HG02610 (cell line): ENCODE results near the gene FCF1.
A peak's percentile ranks its signal among the peaks of the same experiment; 100 is the strongest.

Experiments used
- ATAC-seq: cut with Tn5 transposase; IDR thresholded peaks from one replicate; pipeline ENCODE4 v1.9.1; 2021; ENCODE audit warnings: mild to moderate bottlenecking, moderate library complexity; ENCODE audit not compliant: unreplicated experiment

The FCF1 gene, protein sequence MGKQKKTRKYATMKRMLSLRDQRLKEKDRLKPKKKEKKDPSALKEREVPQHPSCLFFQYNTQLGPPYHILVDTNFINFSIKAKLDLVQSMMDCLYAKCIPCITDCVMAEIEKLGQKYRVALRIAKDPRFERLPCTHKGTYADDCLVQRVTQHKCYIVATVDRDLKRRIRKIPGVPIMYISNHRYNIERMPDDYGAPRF

DNA sequence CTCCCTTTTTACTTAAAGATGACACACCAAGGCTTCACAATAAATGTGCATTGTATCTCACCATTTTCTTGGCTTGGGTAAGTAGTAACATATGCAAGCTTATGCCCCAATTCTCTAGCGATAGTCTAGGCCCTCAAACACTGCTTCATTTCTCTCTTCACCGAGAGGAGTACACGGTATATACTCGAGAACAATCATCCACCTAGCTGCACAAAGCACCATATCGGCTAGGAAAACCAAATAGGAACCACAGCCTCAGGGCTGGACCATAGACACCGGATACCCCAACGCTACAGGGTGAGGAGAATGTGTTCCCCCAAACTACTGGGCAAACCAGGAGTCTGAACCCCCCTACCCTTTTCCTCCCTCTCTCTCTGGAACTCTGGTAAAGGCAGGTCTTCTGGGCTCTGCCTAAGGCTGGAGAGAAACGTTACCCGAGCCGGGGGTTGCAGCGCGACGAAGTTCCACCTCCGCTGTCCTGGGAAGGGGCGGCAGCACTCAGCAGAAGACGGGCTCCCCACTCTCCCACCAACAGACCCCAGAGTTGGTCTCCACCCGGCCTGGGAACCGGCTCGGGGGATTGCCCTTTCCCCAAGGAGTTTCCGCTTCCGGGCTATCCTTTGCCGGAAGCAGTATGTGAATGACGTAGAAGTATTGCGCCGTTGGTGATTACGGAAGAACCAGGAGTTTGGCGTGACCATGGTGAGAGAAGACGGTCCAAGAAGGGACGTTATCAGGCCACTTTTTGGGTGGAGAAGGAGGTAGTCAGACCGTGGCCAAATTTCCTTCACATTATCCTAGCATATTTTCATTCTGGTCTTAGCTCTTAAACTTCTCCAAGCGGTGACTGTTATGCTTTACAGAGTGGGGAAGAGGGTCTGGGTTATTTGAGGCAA, at the start of gene FCF1, which contains the start of gene AREL1:
FCF1 (plus strand) TSS at position 646 of the 896 bp plus-strand sequence; CDS start at position 700, 54 bp downstream.
AREL1 (minus strand) TSS at position 582 of the 896 bp plus-strand sequence. CDS start 27,465 bp downstream, outside the sequence.
- ATAC-seq = peak; percentile 93

DNA sequence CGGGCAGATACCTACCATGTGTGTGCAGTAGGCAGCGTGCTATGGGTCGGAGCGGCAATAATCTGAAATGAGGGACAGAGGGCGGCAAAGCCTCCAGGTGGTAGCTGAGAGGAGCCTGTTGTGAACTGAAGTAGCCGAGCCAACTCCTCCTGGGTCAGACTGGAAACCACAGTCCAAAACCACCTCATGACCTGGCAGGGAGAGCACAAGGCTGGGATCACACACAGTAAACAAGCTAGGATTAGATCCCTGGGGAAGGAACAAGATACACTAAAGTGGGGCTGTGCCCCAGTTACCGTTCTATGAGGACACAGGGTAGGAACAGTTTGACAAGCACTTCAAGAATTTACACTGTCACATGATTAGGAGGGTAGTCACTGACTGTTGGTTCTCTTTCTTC, 49.1 kb upstream of the FCF1 start:
- ATAC-seq = no peak

DNA sequence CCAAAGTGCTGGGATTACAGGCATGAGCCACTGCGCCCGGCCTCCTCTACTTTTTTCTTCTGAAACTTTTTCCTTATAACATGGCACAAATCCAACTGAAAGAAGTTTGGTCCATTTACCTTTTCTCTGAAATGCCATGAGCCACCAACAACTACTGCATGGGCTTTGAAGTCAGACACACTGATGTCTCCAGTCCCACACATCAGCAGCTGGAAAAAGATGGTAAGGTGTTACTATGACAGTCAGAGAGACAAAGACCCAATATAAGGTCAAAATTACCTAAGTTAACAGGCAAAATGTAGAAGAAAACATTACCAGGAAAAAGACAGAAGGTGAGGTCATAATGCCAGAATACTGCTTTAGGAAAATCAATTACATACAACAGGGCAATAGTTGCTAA, 48.2 kb upstream of the FCF1 start:
- no peak for ATAC-seq

DNA sequence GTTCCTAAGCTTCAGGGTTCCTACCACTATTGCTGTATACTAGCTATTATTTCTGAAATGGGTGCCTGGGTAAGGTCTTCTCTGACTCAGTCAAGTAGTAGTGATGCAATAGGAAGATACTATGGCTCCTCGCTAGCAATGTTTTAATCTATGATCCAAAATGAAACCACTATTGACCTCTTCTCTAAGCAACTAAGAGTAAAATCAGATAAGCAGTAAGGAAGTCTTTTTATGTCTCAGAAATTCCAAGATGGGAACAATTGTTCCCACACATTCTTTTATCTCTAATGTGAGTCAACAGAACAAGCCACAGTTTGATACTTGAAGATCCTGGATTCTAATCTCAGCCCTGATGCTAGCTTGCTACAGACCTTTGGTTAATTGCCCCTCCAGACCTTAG, 45.2 kb upstream of the FCF1 start:
- no peak for ATAC-seq

DNA sequence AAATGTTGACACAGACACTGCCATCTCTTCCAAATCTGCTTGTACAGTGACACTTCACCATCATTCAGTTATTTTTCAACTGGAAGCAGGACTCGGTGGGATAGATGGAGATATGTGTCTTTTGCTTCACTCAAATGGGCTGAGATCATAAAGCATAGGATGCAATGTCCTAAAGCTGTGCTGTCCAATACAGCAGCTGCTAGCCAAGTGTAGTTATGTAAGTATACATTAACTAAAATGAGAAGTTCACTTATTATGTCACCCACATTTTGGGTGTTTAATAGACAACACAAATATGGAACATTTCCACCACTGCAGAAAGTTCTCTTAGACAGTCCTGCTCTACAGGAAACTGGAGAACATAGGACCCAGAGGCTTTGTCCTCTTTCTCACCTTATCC, 43.7 kb upstream of the FCF1 start:
- no peak for ATAC-seq

DNA sequence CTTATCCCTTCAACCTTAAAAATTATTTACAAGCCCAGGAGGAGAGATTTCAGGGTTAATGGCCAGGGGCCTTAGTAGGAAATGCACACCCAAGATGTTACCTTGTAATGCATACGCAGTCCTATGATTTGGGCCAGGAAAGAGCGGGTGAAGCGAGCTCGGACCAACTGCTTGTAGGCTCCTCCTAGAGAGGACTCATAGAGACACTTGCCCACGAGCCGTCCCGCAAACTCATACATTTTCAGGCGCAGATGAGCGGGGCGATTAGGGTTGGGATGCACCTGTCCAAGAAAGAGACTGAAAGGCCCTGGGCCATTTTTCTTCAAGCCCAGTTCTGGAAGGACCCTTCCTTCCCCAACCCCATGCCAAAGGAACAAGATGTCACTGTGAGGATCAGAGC, 43.1 kb upstream of the FCF1 start:
- no peak for ATAC-seq

DNA sequence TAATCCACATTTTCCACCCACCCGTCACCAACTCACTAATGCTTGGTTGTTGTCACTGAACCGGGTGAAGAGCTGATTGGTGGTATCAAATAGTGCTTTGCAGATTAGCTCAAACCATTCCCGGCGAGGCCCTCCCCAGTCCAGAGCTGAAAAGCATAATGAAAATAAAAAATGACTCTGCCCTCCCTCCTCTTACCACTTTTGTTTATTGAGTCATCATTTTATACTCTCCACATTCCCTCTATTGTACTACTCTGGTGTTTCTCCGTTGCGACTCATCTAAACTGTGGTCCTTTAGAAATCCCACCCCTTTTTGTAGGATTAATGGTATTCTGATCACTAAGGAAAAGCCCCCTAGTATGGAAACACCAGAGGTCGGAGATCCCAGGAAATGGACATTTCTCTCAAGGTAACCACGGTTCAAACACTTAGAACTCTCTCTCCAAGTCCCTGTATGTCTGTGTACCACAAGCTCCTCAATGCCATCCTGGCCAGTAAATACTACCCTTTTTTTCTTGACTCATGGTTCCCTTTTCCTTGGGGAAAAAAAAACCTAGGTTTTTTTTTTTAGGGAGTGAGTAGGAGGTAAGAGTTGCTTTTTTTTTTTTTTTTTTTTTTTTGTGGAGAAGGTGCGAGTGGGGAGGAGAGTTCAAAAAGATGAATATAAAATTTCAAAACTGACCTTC, 42.1 kb upstream of the FCF1 start:
- ATAC-seq = no peak

DNA sequence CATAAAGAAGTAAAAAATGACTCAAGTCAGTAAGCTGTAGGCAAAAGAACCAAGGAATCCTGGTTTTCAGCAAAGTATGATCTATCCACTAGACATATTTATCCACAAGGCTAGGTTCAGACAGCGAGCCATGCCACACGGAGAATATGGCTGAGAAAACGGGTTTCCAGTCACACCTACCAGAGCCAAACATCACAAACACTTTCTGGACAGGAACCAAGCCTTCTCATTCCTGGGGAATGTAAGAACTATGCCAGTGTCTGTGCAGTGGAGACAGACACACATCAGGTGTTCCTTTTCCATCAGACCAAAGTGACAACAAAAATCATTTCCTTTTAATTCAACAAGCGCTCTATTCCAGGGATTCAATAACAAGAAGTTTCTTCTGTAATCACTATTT, 41.2 kb upstream of the FCF1 start:
- ATAC-seq = no peak

DNA sequence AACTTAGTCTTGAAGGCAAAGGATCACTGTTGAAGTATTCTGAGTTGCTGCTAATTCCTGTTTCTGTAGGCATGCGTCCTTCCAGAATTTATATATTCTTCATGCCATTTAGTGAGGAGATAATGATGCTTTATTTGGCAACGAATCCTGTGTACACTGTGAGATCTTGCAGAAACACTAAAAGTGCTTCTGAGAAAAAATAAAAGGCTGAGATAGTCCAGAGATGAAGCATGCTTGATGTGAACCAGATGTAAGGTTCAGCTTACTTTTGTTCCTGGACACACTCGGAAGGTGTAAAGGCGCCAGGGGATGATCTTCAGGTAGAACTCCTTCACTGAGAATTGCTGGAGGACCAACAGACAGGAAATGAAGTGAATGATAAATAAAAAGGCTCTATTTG, 39.2 kb upstream of the FCF1 start:
- no peak for ATAC-seq

DNA sequence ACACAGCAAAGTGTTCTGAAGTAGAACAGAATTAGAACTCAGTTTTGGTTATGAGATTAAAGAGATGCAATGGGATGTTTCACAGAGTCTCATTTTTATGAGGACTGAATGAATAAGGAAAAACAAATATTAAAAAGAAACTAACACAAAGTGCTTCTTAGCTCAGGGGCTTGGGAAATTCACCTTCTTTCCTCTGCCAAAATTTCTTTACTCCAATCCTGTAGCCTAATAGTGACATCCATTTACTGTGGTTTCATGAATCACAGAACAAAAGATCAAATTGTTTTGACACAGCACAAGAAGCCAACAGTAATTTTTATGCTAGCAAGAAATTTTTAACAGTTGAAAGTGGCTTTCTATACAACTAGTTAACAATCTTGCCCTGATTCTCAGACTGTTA, 37.7 kb upstream of the FCF1 start:
- no peak for ATAC-seq

DNA sequence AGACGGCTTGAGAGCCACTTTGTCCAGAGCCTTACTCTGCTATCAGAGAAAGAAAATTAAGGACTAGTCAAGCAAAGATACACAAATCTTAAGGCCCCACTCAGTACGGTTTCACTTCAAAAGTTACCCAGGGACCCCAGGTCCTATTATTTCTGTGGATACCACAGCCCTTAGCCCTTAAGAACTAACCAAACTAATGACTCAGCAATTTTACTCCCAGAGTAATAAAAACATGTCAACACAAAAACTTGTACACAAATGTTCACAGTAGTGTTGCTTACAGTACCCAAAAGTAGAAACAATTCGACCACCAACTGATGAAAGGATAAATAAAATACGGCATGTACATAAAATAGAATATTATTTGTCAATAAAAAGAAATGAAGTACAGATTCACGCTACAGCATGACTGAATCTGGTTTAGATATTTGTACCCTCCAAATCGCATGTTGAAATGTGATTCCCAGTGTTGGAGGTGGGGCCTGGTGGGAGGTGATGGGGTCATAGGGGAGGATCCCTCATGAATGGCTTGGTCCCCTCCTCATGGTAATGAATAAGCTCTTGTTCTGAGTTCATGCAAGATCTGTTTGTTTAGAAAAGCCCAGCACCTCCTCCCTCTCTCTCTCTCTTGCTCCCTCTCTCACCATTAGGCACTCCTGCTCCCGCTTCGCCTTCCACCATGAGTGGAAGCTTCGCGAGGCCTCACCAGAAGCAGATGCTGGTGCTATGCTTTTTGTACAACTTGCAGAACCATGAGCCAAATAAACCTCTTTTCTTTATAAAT, 30.6 kb upstream of the FCF1 start:
- ATAC-seq = no peak

DNA sequence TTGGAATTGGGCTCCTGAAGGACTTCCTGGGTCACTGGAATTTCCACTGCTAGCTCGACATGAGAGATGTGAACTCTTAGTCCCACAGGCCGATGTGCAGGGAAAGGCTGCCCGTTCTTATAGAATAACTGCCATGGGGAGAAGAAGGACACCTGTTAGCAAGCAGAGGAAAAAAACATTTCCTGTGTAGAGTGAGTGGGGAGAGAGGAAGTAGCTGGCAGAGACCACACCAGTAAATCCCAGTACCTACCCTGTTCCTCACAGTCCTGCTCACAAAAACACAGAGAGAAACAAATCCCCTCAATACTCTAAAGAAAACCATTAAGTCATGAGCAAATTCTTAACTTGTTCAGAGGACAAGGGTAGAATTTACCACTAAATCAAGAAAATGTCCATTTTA, 29.5 kb upstream of the FCF1 start:
- ATAC-seq = no peak

DNA sequence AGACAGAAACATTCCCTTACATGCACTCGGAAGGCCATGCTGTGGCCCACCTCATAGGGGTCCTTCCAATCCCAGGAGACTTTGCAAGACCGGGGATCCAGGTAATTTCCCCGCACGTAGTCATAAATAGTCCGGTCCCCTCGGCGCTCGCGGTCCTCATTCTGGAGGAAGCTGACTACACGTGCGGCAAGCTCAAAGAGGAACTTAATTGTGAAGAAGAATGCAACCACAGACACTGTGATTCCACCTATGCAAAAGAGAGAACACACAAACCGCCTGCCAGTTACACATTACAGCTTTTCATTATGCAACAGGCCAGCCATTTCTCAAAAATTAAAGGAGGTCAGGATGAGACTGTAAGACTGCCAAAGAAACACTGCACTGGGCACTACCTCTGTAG, 28.5 kb upstream of the FCF1 start:
- ATAC-seq = peak; percentile 80

DNA sequence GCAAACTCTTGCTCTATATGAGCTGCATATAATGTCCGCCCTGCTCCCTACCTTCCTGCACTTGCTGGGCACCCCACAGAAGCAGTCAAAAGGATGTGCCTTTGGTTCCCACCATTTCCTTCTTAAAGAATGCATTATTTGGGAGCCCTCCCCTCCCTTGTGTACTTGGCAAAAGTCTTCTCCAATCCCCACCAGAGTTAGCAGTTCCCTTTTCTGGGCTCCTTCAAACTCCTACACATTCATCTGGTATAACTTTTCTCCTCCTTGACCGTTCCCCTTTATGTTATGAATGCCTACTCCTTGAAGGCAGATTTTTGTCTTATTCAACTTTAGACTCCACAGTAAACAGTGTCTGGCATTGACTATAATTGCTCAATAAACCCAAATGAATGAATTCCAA, 27.9 kb upstream of the FCF1 start:
- ATAC-seq = no peak

DNA sequence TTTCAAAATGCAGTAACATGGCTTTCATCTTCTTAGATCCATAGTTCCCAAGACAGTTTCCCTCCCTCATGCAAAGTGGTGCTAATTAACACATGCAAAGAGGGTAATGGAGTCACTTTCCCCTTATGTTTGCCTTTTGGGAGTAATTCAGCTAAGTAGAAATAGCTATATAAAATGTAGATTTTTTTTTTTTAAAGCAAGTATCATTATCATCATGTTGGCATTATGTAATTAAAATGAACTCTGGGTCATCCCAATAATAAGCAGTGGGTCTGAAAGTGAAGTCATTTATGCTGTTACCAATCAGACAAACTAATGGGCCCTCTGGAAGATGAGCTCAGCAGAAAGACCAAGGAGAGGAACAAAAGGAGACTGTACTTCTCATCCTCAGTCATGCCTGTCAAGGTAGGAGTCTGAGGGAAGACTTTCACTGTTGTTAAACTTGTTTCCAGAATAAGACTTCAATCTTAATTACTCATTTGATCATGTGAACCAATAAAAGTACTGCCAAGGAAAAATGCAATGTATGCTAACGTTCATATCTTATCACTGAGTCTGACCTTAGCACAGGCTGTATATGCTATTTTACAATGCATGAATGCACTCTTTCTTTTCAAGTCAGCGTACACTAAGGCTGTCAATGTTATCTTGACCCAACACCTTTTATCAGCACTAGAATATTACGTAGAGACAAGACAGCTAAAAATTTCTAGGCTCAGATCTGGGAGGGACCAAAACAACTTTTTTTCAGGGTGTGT, 26.8 kb upstream of the FCF1 start:
- ATAC-seq = no peak

DNA sequence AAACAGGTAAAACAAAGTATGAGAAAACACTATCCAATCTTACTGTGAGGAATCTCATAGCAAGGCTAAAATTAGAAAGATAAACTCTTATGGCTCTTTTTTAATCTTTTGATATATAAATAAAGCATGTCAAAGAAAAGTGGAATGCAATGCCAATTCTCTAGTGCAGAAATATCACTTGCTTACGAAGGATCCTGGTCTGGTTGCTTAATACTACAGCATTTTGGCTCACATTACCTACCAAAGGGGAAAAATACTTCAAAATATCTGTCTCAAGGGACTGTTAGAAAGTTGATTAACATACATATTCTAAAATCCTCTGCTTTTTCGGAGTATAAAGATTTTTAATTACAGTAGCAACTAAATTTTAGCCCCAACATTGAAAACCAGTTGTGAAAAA, 21.5 kb upstream of the FCF1 start:
- no peak for ATAC-seq

DNA sequence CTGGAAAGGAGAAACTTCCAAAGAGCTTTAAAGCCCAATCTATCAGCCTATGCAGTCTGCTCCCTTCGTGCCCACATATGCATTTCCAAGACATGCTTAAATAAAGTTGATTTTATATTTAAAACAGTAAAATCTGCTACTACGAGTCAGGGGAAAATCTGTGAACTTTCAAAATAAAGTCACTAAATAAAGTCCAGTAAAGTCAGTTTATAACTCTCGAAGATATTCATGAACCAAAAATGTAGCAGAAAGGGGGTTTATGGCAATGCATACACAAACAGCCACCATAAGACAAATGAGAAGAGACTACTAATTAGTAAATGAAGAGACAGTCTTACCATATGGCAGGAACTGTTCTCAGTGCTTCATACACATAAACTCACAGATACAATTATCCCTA, 19.8 kb upstream of the FCF1 start:
- ATAC-seq = no peak

DNA sequence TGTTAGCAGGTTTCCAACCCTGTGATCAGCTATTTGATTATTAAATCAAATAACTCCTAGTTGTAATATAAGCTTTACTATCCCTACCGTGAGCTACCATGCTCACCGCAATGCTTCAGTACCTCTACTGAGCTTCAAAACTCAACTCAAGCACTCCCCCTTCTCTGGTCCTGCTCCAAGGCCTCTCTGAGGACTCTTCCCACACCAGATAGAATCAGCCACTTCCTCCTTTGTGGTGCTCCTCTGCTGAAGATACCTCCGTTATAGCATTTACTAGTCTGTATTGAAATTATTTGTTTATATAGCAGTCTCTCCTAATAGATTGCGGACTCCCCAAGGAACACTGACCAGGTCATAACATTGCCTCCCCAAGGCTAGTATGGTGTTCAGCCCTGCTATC, 17.5 kb upstream of the FCF1 start:
- ATAC-seq = no peak

DNA sequence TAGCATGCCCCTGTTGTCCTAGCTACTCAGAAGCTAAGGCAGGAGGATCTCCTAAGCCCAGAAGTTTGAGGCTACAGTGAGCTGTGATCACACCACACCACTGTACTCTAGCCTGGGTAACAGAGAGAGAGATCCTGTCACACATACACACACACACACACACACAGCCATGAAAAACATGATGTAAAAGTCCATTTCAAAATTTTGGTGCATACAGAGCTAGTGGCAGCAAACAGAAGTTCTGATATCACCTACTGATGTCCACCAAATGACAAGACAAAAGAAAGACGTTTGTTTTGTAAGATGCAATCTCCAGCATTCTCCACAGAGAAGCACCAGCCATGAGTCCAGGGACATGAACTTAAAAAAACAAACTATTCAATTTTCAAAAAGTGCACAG, 15.9 kb upstream of the FCF1 start:
- ATAC-seq = no peak

DNA sequence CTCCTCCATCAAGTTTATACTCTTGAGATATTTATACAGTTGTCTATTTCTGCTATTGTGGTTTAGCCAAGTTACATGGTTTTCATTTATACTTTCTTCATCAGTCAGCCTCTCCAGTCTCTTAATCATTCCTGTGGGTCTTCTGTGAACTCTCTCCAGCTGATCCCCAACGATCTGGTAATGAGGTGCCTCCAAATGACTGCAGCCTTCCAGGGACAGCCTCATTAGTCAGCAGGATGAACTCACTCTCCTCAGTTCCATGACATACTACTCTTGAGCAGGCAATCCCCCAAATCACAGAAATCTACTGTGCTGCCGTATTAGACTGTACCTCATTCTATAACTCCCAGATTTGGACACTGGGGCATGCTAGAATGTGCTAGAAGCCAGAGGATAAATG, 15.4 kb upstream of the FCF1 start:
- no peak for ATAC-seq
